Motor neuron (in vitro differentiated cells): ENCODE measurements around the gene FAM120B. TPM values are rescaled to one million over a fixed set of nuclear protein-coding genes. Genes with fewer than 3 reads are reported as not detected.

Experiments
- ATAC-seq, 8 experiments: fragments of 200-7000 bp; cut with Tn5 transposase; replicated peaks in 6 of 8; 2 replicates each; pipeline ENCODE4 v1.8.0; 2021; ENCODE audit warnings: mild to moderate bottlenecking in 8 of 8, moderate library complexity in 8 of 8
- H3K27ac ChIP-seq, 2 donors: fragments of 250-450 bp; sonication (Bioruptor Pico); 2 replicates each; pipeline ENCODE4 v1.9.0; 2021; ENCODE audit warnings: antibody characterized with exemption in 2 of 2, mild to moderate bottlenecking in 2 of 2, moderate library complexity in 1 of 2
- H3K4me1 ChIP-seq, 2 donors: fragments of 250-450 bp; sonication (Bioruptor Pico); replicated peaks in 1 of 2; 2 replicates each; pipeline ENCODE4 v1.6.1; 2021; ENCODE audit warnings: antibody characterized with exemption in 2 of 2, mild to moderate bottlenecking in 2 of 2, moderate library complexity in 1 of 2
- H3K4me3 ChIP-seq, 5 donors: fragments of 250-450 bp; sonication (Bioruptor Pico); 2 replicates each; pipeline ENCODE4 v1.9.0; 2021; ENCODE audit warnings: antibody characterized with exemption in 5 of 5, mild to moderate bottlenecking in 5 of 5, moderate library complexity in 4 of 5
- WGBS, 10 experiments: fragments of 450-650 bp; shearing (Covaris generic); methylation state at CpG; one replicate each; pipeline ENCODE4 v1.0.0; 2022; 5-methylcytosine and 5-hydroxymethylcytosine counted together
- in situ Hi-C, 9 experiments: fragments of 400-800 bp; cut with MboI; loops; one replicate each; pipeline ENCODE4 v1.15.0; 2021; ENCODE audit warnings: low sequenced_read_pairs in 9 of 9, low pct_unique_long_range_greater_than_20kb in 2 of 9; ENCODE audit not compliant: unreplicated experiment in 9 of 9
- total RNA-seq, 8 experiments: library from RNA; unstranded; fragments of 300-600 nt; gene quantifications; 2 replicates each; pipeline versions ENCODE4 v1.2.3 to v1.2.4, GENCODE V29; 2022

FAM120B gene
- total RNA-seq, 8 experiments from 2014 or later = 15.9 to 35.4 (median 22.2) TPM

GRCh38 chr6:170371080-170371479, 64.5 kb downstream of the FAM120B start:
- in situ Hi-C loops = no loop called here
- no peak overlapping the region for H3K4me3 ChIP-seq
- no peak overlapping the region for H3K27ac ChIP-seq
- ATAC-seq = peak in 3 of 8 experiments; percentile 23 to 74 (median 55)
- peaks cover 0 to 9% of the 10 kb centered on the region in 2 donors for H3K4me1 ChIP-seq
- 60 to 100% (median 90%) methylated on average over 1 to 3 of the region's 4 CpGs; no CpG with 5 or more reads in 3 of the 10 experiments for WGBS, 10 experiments

DNA sequence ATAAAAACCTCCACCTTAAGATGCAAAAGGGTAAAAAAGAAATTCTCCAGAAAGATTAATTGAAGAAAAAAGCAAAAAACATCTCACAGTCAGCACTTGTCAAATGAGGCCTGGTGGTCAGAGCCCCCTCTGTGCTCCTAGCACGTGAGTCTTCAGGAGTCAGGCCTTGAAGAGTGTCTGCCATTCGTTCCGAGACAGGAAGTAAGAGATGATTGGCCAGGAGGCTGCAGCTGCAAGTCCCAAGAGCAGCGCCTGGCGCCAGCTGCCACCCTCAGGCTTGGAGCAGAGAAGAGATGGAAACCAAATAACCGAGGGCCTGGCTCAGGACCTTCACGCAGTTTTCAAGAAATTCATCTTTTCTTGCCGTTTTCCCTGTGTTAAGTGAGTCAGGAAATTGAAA, 65.0 kb downstream of the FAM120B start:
- ATAC-seq = peak in 2 of 8 experiments; percentile 58 to 59
- 50 to 100% (median 82%) methylated on average over 2 to 8 of the region's 8 CpGs for WGBS, 10 experiments
- Histone ChIP-seq H3K4me3 (no peak overlapping the region), H3K4me1 (peaks cover 0 to 9% of the 10 kb centered on the region in 2 donors), H3K27ac (no peak overlapping the region)
- in situ Hi-C loops = no loop called here

DNA sequence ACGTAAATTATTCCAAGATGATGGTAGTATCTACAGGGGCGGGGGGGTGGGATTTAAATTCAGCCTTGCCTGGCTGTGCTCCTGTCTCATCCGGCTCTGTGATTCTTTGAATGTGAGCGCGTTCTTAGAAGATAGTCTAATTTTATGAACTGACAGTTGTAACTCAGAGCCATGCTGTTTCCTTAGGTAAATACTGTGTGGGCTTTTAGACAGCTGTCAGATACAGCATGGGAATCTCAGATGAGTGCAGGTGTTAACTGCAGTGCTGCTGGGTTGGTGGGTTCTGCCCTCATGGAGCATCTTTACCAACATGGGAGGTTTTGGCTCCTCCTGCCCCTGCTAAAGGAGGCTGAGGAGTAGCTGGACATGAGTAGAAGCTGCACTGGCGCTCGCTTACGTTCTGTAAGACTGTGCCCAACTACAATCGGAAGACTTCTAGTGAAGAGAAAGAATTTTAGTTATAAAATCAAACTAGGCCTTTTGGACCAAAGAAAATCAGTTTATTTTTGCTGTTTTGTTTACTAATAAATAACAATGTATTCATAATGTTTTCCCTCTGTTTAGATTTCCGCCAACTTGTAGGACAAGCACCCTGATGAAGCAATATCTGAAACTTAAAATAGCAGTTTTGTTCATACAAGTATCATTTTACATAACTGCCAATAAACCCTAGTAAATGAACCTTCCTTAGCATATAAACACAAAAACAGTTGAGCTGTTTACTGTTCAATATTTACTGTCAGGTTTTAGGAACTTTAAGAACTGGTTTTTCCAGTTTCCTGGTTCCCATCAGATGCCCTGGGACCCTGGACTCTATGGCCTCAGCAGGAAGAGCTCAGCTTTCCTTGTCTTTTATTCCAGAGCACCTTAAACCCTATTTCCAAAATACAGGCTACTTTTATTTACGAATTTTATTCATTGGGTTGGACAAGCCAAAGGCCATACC, 66.1 kb downstream of the FAM120B start:
- 80 to 100% (median 97%) methylated on average over 2 to 6 of the region's 11 CpGs for WGBS, 10 experiments
- in situ Hi-C loops = no loop called here
- Histone ChIP-seq H3K27ac (no peak overlapping the region), H3K4me1 (peaks cover 0 to 9% of the 10 kb centered on the region in 2 donors), H3K4me3 (no peak overlapping the region)
- ATAC-seq = no peak

DNA sequence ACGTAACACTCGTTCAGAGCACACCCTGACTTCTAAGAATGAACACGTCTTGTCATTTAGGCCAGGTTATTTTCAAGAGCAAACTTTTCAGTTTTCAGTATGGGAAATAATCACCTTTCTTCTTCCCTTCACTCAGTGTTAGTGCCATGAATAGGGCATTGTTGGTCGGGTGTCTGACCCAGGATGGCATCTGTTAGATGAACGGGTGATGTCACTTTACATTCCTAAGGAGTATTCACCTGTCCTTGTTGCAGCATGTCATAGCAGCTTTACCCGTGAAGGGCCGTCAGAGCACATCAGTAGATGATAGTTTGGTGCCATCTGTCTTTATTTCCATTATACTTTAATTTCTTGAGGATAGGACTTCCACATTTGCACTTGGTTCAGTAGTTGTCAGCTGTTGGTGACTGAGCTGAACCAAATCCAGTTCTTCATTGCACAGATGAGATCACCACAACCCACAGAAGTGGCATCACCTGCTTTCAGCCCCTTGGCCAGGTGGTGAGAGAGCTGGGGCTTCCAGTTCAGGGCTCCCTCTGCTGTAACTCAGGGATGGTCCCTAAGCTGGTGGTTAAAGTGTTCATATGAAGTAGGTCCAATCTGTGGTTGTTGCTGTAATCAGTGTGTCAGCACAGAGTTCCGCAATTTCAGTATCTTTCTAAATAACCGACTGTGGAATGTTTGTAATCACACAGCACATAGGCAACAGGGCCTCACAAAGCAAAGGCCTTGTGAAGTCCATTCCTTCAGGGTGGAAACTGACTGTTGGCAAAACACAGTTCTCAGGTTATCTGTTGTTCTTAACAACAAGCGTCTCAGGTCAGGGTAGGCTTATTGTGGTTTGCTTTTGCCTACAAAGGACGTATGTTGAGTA, 68.2 kb downstream of the FAM120B start:
- peaks cover 0 to 9% of the 10 kb centered on the region in 2 donors for H3K4me1 ChIP-seq
- in situ Hi-C loops = no loop called here
- no peak overlapping the region for H3K4me3 ChIP-seq
- WGBS, 10 experiments = 80 to 100% (median 91%) methylated on average over 1 to 7 of the region's 11 CpGs
- no peak for ATAC-seq
- H3K27ac ChIP-seq = no peak overlapping the region

- no peak for ATAC-seq
- Histone ChIP-seq H3K27ac (no peak overlapping the region), H3K4me3 (no peak overlapping the region), H3K4me1 (peaks cover 0 to 9% of the 10 kb centered on the region in 2 donors)
- in situ Hi-C loops = no loop called here
- 77 to 100% (median 91%) methylated on average over 2 to 10 of the region's 10 CpGs; no CpG with 5 or more reads in 2 of the 10 experiments for WGBS, 10 experiments
Measured at GRCh38 chr6:170375661-170376060, 69.1 kb downstream of the FAM120B start.

GRCh38 chr6:170376386-170377043, 70.0 kb downstream of the FAM120B start:
- peaks cover 0 to 2% of the 10 kb centered on the region in 2 donors for H3K4me1 ChIP-seq
- no peak overlapping the region for H3K27ac ChIP-seq
- H3K4me3 ChIP-seq = no peak overlapping the region
- no peak for ATAC-seq
- in situ Hi-C loops = no loop called here
- 68 to 100% (median 95%) methylated on average over 1 to 4 of the region's 29 CpGs; no CpG with 5 or more reads in 5 of the 10 experiments for WGBS, 10 experiments

DNA sequence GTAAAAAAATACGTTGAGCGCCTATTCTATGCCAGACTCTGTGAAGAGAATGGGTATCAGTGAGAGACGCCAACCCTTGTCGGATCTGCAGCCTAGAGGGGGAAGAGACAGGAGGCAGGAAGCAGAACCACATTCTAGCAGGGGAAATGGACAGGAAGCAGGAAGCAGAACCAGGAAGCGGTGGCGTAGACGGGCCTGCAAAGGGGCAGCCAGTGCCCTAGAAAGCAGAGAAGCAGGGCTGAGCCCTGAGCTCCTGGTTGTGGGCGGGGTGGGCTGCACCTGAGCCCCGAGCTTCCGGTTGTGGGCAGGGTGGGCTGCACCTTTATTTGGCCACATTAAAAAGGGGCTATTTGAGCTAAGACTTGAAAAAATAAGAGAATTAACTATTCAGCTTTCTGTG, 71.9 kb downstream of the FAM120B start:
- WGBS, 10 experiments = 91 to 100% (median 97%) methylated on average over 2 to 8 of the region's 10 CpGs; no CpG with 5 or more reads in 3 of the 10 experiments
- ATAC-seq = no peak
- Histone ChIP-seq H3K4me1 (no peaks in the 10 kb centered on the region), H3K27ac (no peak overlapping the region), H3K4me3 (no peak overlapping the region)
- in situ Hi-C loops = no loop called here

DNA sequence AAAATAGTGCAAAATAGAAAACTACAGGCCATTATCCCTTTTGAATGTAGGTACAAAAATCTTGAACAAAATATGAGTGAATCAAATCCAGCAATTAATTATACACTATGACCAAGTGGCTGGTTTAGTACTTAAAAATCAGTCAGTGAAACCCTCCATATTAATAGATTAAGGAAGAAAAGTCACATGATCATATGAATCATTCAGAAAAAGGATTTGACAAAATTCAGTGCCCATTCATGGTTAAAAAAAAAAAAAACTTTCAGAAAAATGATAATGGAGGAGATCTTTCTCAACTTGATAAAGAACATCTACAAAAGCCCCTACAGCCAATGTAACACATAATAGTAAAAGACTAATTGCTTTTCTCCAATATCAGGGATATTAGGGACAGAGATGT, 75.0 kb downstream of the FAM120B start:
- ATAC-seq = no peak
- H3K27ac ChIP-seq = no peak overlapping the region
- in situ Hi-C loops = no loop called here
- H3K4me1 ChIP-seq = no peaks in the 10 kb centered on the region
- no peak overlapping the region for H3K4me3 ChIP-seq

DNA sequence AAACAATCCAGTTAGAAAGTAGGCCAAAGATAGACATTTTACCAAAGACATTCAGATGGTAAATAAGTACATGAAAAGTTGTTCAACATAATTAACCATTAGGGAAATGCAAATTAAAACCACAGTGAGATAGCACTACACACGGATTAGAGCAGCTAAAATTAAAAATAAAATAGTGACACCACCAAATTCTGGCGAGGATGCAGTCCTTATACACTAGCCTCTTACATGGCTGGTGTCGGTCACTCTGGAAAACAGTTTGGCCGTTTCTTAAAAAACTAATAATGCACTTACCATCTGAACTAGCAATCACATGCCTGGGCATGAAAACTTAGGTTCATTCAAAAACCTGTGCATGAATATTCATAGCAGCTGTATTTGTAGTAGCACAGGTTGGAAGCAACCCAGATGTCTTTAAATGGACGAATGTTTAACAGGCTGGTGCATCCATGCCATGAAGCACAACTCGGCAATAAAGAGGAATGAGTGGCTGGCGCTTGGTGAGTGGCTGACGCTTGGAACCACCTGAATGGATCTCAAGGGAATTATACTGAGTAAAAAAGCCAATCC, 77.0 kb downstream of the FAM120B start:
- in situ Hi-C loops = no loop called here
- WGBS, 10 experiments = 44 to 100% (median 86%) methylated on average over 2 to 8 of the region's 8 CpGs

GRCh38 chr6:170385506-170385905, 78.9 kb downstream of the FAM120B start:
- Histone ChIP-seq H3K27ac (no peak overlapping the region), H3K4me1 (no peaks in the 10 kb centered on the region), H3K4me3 (no peak overlapping the region)
- in situ Hi-C loops = no loop called here
- ATAC-seq = no peak
- WGBS, 10 experiments = 68 to 100% (median 92%) methylated on average over 1 to 5 of the region's 5 CpGs

More for the DNA sequence above, 77.0 kb downstream of the FAM120B start:
- Histone ChIP-seq H3K4me1 (no peaks in the 10 kb centered on the region), H3K4me3 (no peak overlapping the region), H3K27ac (no peak overlapping the region)
- peak in 4 of 8 experiments; percentile 24 to 74 (median 54) for ATAC-seq

DNA sequence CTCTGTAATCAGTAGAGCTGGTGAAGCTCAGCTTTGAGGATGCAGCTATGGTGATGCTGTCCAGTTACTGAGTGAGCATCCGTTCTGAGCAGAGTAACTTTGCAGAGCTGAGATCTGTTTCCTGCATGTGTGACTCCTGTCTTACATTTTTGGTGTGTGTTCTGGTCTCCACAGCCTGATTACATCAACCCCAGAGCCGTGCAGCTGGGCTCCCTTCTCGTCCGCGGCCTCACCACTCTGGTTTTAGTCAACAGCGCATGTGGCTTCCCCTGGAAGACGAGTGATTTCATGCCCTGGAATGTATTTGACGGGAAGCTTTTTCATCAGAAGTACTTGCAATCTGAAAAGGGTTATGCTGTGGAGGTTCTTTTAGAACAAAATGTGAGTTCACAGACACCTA, 81.6 kb downstream of the FAM120B start:
- Histone ChIP-seq H3K4me1 (no peaks in the 10 kb centered on the region), H3K4me3 (no peak overlapping the region), H3K27ac (no peak overlapping the region)
- ATAC-seq = peak in 1 of 8 experiments; percentile 63
- in situ Hi-C loops = no loop called here
- WGBS, 10 experiments = 20 to 100% (median 93%) methylated on average over 2 to 3 of the region's 8 CpGs; no CpG with 5 or more reads in 5 of the 10 experiments

- WGBS, 10 experiments = 83 to 100% (median 93%) methylated on average over 1 to 6 of the region's 7 CpGs; no CpG with 5 or more reads in 3 of the 10 experiments
- in situ Hi-C loops = no loop called here
- ATAC-seq = peak in 3 of 8 experiments; percentile 35 to 41 (median 36)
Measured at GRCh38 chr6:170393033-170393432, 86.5 kb downstream of the FAM120B start.

More at GRCh38 chr6:170393033-170393432, 86.5 kb downstream of the FAM120B start:
- Histone ChIP-seq H3K4me3 (no peak overlapping the region), H3K4me1 (no peaks in the 10 kb centered on the region), H3K27ac (no peak overlapping the region)
